ENCODE results near the gene TSC22D1.
A peak's percentile ranks its signal among the peaks of the same experiment; 100 is the strongest.
"Not testable (repeated sequence)": the region's sequence is repeated elsewhere in the genome, so short reads cannot be mapped to it uniquely, and the experiment has no call there.

TSC22D1 gene

DNA sequence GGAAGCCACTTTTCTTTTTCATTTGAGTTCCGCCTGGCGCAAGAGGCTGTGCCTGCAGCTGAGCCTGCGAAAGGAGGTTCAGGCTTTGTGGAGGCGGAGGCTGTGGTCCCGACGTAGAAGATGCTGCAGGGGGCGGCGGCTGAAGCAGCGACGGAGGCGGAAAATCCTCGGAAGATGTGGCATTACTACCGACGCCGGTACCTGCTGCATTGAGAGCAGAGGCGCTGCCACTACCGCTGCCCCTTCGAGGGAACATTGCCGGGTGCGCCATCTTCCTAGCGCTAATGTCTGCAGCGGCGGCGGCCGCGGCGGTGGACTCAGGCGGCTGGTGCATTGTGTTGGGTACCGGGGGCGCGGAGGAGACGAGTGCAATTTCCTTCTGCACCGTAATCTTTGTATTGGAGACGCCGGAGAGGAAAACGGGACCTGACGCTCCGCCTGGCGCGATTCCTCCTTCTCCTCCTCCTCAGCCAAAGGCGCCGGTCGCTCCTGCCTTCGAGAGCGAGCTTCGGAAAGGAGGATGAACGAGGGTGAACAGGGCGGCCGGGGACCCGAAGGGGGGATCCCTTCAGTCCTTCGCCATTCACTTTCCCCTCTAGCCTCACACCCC, at the start of gene TSC22D1:
TSC22D1 (minus strand) TSS at position 590 of the 610 bp plus-strand sequence; CDS start at position 334, 256 bp downstream.
- DNase-seq, result peak; percentile 63

DNA sequence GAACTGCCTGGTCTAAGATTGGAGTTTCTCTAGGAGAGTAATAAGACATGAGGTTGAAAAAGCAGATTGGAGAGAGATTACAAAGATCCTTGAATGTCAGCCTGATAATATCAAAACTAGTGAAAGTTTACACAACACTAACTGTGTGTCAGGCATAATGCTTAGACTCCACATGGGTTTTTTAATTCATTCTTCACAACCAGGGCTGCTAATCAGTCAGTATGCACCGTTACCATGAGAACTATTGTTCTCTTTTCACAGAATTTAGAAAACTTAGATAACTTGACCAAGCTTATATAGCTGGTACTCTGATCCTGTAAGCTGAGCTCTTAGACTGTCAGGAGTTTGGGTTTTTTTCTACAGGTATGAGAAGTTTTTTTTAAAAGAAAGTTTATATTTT, 46.6 kb upstream of the TSC22D1 start:
- DNase-seq, result peak; percentile 7

DNA sequence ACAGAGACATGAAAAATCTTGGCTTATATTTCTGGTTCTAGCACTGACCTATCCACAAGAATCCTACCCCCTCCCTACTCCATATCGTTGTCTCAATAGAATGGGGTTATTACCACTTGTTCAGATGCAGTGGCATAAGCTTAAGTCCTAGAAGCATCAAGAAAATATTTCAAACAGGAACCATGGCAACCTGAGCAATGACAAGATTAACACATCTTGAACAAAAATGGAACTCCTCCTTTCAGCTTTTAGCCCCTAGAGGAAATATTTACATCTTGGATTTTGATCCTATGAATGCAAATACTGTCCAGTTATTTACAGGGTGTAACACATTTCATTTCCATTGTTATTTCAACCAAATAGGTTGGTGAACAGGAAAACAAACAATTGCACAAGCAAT, 46.1 kb upstream of the TSC22D1 start:
- no peak for DNase-seq

DNA sequence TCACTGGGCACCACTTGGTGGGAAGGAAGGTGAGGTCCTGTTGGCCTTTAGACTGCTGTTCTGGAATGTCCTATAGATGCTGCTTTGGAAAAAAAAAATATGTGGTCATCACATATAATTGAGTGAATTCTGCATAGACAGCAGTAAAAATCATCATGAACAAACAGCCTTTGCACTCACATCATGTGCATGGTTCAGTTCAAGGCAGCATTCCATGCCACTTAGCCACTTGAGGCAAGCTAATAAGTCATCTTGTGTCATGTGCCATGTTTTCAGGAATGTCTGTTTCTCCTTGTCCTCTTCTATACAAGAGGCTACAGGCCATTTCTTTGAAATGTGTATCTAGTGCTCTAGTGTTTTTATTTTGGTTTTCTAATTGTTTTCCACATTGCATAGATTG, 43.9 kb upstream of the TSC22D1 start:
- DNase-seq, result no peak

DNA sequence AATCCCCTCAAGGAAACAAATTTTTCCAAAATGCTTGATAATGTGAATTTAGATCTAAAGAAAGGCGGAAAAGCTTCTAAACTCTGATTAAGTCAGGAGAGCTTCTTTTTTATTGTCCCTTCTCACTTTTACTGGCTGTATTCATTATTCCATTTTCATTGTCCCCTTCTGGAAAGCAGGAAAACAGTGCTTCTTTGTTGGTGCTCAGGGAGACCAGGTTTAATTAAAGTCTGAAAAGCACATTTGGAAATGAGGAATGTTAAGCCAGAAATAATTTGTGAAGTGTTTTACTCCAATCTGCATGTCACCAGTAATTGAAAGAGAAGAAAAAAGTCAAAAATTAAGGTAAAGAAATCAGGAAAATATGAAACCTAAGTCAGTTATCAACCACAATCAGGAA, 43.5 kb upstream of the TSC22D1 start:
- DNase-seq, result no peak

DNA sequence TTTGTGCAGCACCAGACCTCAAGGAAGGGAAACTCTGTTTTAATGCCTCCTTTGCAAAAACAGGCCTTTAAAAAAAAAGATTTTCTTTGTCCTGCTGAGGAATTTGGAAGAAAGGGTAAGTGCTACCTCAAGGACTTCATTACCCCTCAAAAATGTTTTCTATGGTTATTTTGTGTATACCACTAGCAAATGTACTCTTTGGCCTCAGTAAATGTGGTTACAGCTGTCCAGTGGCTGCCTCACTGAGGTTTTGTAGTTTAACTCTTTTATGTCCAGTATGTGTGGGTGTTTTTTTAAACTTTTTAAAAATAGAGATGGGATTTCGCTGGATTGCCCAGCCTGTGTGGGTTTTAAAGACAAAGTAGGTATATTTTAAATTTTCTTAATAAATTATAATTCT, 42.2 kb upstream of the TSC22D1 start:
- DNase-seq, result no peak

DNA sequence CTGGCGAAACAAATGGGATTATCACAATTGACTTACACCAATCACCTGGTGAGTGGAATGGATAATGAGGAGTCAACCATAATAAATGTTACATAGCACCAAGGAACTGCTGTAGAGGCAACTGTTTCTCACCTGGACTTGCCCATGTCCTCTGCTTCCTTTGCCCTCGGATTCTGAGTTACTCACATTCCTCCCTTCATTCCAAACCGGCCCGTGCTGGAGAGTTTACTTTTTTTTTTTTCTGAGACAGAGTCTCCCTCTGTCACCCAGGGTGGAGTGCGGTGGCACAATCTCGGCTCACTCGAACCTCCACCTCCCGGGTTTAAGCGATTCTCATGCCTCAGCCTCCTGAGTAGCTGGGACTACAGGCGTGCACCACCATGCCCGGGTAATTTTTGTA, 41.5 kb upstream of the TSC22D1 start:
- DNase-seq, result no peak

DNA sequence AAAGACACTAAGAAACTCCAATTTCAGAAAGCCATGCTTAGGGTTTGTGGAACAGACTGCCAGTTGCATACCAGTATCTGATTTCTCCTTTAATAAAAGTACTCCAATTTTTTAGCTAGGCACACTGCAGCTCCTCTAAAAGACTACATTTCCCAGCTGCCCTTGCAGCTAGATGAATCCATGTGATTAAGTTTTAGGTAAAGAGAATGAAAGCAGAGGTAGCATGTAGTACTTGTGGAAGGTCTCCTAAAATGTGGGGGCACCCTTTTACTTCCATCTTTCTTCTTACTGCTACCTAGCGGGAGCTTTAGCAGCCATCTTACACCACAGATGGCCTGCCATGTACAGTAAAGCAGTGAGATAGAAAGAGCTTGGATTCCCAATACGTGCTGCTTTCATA, 33.0 kb upstream of the TSC22D1 start:
- no peak for DNase-seq

DNA sequence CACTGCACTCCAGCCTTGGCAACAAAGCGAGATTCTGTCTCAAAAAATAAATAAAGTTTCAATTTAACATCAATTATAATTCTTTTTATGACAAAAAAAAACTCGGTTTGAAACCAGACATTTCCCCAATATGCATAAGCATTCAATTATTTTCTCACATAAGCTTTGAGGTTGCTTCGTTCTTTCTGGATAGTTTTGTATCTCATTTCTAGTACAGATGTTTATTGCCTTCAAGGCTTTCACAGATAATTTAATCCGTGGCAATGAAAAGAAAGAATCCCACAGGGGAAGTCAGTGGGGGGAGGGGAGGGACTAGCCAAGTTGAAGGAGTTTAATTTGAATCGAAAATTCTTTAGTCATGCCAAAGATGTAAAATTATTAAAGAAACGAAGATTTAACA, 29.6 kb upstream of the TSC22D1 start:
- DNase-seq, result no peak

DNA sequence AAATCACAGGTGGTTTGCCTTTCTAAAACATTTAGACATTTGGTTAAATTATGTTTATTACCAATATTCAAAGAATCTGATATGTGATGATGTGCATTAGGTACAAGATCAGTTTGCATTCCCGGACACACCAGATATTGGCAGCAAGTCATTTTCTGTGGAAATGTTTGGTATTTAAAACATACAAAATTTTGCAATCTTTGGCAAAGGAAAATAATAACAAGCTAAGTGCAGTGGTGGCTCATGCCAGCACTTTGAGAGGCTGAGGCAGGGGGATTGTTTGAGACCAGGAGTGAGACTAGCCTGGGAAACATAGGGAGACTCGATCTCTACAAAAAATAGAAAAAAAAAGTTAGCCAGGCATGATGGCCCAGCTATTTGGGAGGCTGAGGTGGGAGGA, 29.1 kb upstream of the TSC22D1 start:
- DNase-seq, result no peak

DNA sequence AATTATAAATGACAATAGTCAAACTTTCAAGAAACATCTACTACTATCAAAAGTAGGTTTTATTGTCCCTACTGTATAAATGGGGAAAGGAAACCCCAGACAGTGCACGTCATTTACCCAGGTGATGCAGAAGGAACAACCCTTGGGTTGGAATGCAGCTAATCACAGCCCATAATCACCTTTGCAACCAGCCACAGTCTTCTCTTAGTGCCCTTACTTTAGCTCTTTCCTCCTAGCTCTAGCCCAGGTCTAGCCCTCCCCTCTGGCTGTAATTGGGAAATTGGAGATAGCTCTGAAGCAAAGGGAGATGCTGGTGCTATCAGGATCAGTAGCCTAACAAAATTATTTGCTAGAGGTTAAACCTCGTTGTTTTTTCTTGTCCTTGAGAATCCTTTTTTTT, 25.5 kb upstream of the TSC22D1 start:
- DNase-seq, result no peak

DNA sequence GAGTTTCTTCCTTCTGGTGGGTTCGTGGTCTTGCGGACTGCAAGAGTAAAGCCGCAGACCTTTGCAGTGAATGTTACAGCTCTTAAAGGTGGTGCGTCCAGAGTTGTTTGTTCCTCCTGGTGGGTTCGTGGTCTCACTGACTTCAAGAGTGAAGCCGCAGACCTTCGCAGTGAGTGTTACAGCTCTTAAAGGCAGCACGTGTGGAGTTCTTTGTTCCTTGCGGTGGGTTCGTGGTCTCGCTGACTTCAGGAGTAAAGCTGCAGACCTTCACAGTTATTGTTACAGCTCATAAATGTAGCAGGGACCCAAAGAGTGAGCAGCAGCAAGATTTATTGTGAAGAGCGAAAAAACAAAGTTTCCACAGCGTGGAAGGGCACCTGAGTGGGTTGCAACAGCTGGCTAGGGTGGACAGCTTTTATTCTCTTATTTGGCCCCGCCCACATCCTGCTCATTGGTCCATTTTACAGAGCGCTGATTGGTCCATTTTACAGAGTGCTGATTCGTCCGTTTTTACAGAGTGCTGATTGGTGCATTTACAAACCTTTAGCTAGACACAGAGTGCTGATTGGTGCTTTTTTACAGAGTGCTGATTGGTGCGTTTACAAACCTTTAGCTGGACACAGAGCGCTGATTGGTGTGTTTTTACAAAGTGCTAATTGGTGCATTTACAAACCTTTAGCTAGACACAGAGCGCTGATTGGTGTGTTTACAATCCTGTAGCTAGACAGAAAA, 17.9 kb upstream of the TSC22D1 start:
- not testable (repeated sequence) for DNase-seq

DNA sequence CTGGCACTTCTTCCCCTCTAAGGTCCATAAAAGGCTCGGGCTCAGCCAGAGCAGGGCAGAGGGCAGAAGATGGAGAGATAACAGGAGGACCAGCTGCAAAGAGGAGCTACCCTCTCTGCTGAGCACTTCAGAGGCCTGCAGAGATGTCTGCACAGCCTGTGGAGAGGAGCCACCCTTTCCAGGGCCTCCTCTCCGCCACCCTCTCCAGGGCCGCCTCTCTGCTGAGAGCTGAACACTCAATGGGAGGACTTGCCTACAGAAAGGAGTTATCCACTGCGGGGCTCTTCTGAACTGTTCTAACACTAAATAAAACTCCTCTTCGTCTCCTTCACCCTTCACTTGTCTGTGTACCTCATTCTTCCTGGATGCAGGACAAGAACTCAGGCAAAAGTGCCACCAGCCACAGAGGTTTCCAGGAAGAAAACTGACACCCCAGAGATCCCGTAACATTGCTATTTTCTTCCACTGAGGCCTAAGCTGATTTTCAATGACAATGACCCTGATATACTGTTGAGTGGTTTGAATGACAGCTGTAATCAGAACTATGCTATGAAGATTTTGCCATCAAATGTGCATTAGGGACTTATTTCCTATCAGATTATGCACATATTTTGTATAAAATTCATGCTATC, 16.2 kb upstream of the TSC22D1 start:
- DNase-seq, result no peak

DNA sequence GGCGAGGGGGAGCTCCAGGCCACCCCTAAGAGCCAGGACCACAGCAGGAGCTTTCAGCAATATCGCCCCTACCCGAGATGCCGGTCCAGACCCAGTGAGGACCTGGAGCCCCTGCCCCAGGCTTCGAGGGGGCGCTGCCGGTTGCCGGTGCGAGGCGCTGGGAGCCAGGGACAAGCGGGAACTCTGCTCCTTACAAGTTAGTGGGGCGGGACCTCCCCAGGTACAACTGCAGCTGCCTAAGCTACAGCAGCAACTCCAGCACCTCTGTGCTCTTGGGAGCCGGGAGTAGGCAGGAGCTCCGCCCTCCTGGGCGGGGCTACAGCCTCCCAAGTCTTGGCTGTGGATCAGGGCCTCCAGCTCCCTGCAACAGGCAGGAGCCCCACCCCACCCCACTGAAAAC, 15.2 kb upstream of the TSC22D1 start:
- no peak for DNase-seq

DNA sequence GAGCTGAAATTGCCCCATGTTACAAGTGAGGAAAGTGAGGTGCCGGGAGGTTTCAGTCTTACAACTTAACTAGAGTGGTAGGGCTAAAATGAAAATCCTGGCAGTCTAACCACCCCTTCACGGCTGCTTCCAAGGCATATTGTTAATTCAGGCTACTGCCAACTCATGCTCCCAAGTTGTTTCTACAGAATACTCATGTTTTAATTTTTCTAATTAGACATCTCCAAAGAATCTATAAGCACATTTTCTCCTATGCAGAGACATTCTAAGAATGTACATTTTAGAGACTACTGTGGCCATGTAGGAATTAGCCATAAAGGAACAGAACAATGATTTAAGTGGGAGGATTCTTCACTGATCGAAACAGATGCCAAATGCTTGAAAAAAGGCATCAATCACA, 7.0 kb upstream of the TSC22D1 start:
- DNase-seq, result no peak

DNA sequence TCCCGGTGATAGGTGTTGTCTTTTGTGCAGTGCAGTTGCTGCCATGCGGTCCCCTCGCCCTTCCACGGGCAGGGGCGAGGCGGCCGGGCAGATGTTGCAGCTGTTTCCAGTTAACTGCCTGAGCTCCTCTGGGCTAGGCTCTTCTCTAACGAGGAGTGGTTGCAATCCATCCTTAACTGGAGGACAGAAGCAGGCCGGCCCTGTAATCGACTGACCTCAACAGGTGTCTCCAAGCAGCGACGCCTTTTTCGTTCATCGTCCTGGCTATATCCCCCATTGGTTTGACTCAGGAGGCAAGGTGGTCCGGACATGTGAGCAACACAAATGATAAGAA, 1.9 kb upstream of the TSC22D1 start:
- peak; percentile 82 for DNase-seq

DNA sequence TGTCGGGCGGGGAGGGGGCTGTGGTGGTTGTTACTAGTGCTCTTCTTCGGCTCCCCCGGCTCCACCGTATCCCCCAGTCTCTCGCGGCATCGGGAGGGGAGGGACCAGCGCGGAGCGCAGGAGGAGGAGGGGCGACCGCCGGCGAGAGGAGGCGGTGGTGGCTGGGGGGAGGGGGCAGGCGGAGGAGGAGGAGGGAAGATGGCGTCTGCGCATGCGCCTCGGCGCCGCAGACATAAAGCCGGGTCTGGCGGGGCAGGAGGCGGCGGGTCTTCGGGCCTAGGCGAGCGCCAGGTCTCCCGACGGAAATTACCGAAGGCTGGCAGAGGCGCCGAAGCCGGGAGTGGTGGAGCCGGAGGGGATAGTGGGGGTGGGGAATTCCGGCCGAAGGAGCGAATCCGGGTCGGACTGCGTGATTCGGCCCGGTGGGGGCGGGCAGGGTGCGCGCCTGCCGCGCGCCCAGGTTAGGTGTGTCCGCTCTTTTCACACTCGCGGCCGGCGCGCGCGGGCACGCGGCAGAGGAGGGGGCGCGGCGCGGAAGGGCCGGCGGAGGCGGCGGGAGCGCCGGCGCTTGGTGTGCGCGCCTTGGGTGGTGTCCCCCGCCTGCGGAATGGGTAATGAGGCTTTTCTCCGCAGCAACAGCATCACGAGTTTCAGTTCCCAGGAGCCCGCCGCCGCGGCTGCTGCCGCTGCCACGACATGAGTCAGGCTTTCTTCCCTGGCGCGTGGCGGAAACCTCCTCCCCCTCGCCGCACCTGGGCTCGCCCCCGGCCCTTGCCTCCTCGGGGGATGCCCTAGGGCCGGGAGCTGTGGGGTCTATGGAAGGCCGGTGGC, 1.3 kb upstream of the TSC22D1 start:
- peak; percentile 98 for DNase-seq

DNA sequence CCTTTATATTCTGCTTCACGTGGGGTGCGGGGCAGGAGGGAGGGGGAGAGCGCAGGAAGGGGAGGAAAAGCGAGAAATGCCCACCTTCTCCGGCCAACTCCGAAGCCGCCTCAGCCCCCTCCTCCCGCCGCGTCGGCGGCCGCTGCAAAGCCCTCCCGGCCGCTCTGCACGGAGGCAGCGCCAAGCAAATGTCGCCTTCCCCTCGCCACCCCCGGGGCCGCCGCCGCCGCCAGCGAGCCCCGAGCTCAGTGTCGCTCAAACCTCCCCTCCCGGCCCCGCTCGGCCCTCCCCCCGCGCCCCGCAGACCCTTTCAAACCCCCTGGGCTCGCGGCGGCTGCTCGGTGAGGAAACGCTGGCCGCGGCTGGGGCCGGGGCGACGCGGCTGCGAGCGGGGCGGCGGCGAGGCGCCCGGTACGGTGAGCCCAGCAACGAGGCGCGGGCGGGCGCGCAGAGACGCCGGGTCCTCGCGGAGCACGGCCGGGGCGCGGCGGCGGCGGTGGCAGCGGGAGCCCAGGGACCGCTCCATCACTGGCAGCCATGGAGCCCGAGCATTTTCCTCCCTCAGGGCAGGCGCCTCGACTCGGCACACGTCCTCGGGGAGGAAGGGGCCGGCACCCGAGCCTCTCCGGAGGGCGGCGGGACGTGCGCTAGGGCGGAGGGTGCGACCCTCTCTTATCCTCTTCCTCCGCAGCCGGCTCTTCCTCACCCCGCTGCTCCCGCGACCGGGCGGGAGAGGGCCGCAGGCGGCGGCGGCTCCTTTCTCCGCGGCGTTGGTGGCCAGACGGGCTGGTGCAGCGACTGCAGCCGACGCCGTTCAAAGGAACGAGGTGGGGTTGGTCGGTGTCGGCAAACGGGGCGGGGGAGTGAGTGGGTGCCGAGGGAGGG, 463 bp upstream of the TSC22D1 start:
- DNase-seq, result peak; percentile 63

DNA sequence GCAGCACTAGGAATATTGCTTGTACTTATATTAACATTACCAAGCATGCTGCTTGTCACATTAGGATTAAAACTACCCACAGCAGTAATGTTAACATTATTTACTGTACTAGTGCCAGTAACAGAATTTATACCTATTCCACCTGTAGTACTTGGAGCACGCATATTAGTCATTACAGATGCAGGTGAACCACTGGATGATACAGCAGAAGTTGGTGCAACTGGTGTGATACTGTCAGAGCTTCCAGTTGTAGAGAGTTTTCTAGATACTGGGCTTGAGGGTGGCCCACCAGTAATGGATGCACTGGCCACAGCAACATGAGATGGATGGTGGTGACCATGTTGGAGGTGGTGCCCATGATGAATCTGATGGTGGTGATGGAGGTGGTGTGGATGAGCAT, 1.1 kb downstream of the TSC22D1 start:
- no peak for DNase-seq

DNA sequence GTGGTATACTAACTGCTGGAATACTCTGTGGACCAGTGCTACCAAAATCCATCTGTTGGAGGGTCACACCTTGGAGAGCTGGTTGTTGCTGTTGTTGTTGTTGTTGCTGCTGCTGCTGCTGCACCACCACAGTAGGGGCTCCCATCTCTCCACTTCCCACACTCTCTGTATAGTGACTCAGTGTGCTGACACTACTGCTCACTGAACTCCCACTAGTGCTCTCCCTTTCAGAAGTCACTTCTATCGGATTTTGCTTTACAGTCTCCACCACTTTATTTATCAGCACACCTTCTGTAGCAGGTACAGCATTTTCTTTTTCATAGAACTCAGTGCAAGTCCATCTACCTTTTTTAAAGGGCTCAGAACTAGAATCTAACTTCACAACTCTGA, 1.7 kb downstream of the TSC22D1 start:
- no peak for DNase-seq

DNA sequence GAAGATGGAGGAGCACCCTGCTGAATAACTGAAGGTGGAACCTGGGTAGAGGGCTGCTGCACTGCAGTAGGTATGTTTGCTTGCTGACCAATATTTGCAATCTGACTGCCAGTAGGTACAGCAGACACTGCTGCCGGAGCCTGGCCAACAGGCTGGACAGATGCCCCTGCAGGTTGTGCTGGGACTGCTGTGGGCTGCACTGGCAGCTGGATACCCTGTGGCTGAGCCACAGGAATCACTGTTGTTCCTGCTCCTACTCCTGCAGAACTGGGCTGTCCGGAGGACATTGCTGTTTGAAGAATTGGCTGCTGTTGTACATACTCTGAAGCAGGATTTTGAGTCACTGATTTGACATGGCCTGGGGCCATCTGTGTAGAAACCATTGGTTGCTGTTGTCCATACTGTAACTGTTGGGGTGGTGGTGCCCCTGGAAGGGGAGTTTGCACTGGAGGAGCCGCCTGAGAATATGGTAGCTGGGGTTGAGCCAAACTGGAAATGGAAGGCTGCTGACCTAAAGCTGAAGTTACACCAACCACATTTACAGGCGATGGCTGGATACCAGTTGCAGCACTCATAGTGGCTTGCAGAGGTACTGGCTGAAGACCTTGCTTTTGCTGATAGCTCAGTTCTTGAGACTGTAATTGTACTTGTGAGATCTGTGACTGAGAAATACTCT, 2.2 kb downstream of the TSC22D1 start:
- DNase-seq, result no peak

DNA sequence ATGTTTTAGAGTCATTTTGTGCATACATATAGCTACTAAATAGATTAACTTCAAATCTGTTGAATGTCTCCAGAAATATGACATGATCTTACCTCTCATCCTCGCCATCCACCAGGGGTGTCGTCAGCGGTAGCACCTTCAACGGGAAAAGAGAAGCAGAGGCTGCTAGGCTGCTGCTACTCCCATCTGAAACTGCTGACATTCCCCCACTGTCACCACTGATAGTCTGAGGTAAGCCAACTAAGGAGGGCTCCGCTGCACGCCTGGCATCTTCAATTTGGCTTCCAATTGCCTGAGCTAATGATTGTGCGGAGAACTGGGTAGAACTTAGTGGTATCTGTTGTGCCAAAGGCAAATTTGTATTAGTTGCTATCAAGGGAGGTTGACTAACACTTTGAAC, 3.1 kb downstream of the TSC22D1 start:
- no peak for DNase-seq

All from NCI-H146 (cell line).